GM18526 (cell line): Measurements from ENCODE around the gene FCAR.

Experiments
- POLR2A ChIP-seq: IDR thresholded peaks from 3 replicates; pipeline ENCODE4 v1.6.1; 2011; ENCODE audit not compliant: insufficient read length; ENCODE audit errors: extremely low read depth

Gene FCAR

GRCh38 chr19:54905421-54905802 lies 31.4 kb downstream of the FCAR start:
- TF ChIP-seq POLR2A, result no peak

- no peak for TF ChIP-seq POLR2A
Measured at GRCh38 chr19:54905803-54906511, 31.9 kb downstream of the FCAR start, which contains the start of gene NCR1. TSS of gene NCR1 (plus strand) at chr19:54906148. CDS start at chr19:54906188, 40 bp downstream.

GRCh38 chr19:54906819-54907218 lies 32.8 kb downstream of the FCAR start:
- TF ChIP-seq POLR2A, result no peak

GRCh38 chr19:54916822-54917221 lies 42.8 kb downstream of the FCAR start:
- no peak for TF ChIP-seq POLR2A

GRCh38 chr19:54918499-54918898 lies 44.5 kb downstream of the FCAR start:
- no peak for TF ChIP-seq POLR2A

- TF ChIP-seq POLR2A, result no peak
Measured at GRCh38 chr19:54921082-54921481, 47.0 kb downstream of the FCAR start.

- TF ChIP-seq POLR2A, result no peak
Measured at GRCh38 chr19:54923276-54923675, 49.2 kb downstream of the FCAR start.

- TF ChIP-seq POLR2A, result no peak
Measured at GRCh38 chr19:54928299-54928698, 54.3 kb downstream of the FCAR start.

GRCh38 chr19:54937926-54938325 lies 63.9 kb downstream of the FCAR start:
- no peak for TF ChIP-seq POLR2A

- TF ChIP-seq POLR2A, result no peak
Measured at GRCh38 chr19:54938906-54939305, 64.9 kb downstream of the FCAR start.
